KMS-11 (cell line): Measurements from ENCODE around the gene NKAIN2.

ENCODE experiments used
- H2AFZ ChIP-seq: fragments of 200-600 bp; sonication (generic); 2 replicates; pipeline ENCODE4 v1.6.1; 2016; ENCODE audit warnings: antibody characterized with exemption, mixed run types, low read depth
- H3K27ac ChIP-seq: fragments of 200-600 bp; sonication (generic); 2 replicates; pipeline ENCODE4 v1.6.1; 2016; ENCODE audit warnings: mild to moderate bottlenecking, mixed run types
- H3K27me3 ChIP-seq: fragments of 200-600 bp; sonication (generic); 2 replicates; pipeline ENCODE4 v1.6.1; 2017; ENCODE audit warnings: mild to moderate bottlenecking, low read depth, mixed run types, moderate library complexity; ENCODE audit not compliant: insufficient read depth
- H3K36me3 ChIP-seq: fragments of 200-600 bp; sonication (generic); 2 replicates; pipeline ENCODE4 v1.6.1; 2017; ENCODE audit warnings: mild to moderate bottlenecking, mixed run types; ENCODE audit not compliant: insufficient read depth
- H3K4me1 ChIP-seq: fragments of 200-600 bp; sonication (generic); 2 replicates; pipeline ENCODE4 v1.6.1; 2016; ENCODE audit warnings: mild to moderate bottlenecking, low read depth, mixed run types; ENCODE audit not compliant: poor library complexity, severe bottlenecking
- H3K4me2 ChIP-seq: fragments of 200-600 bp; sonication (generic); 2 replicates; pipeline ENCODE4 v1.7.0; 2016; ENCODE audit warnings: mild to moderate bottlenecking, mixed run types
- H3K4me3 ChIP-seq: fragments of 200-600 bp; sonication (generic); IDR thresholded peaks from 2 replicates; pipeline ENCODE4 v1.6.1; 2017; ENCODE audit warnings: low read depth, low read length, mixed read lengths; ENCODE audit not compliant: insufficient read depth
- H3K79me2 ChIP-seq: fragments of 200-600 bp; sonication (generic); 2 replicates; pipeline ENCODE4 v1.6.1; 2016; ENCODE audit warnings: low read depth, mixed run types; ENCODE audit not compliant: insufficient read depth
- H3K9ac ChIP-seq: fragments of 200-600 bp; sonication (generic); 2 replicates; pipeline ENCODE4 v1.6.1; 2016; ENCODE audit warnings: mild to moderate bottlenecking, mixed run types
- H4K20me1 ChIP-seq: fragments of 200-600 bp; sonication (generic); 2 replicates; pipeline ENCODE4 v1.6.1; 2016; ENCODE audit warnings: mild to moderate bottlenecking, mixed run types; ENCODE audit not compliant: insufficient read depth
- CTCF ChIP-seq: fragments of 200-600 bp; sonication (generic); conservative IDR thresholded peaks from 2 replicates; pipeline ENCODE4 v1.6.1; 2017; ENCODE audit warnings: low read depth, mild to moderate bottlenecking, antibody characterized with exemption, low read length, moderate library complexity, mixed read lengths

Gene NKAIN2

GRCh38 chr6:124798942-124799496 lies 995.4 kb downstream of the NKAIN2 start:
- Histone ChIP-seq H4K20me1 (no peaks in the 10 kb centered on the region), H3K4me3 (no peak overlapping the region), H3K79me2 (no peaks in the 10 kb centered on the region), H3K27ac (no peak overlapping the region), H3K9ac (no peak overlapping the region), H3K4me2 (no peak overlapping the region), H2AFZ (no peak overlapping the region), H3K27me3 (no peaks in the 10 kb centered on the region), H3K4me1 (no peaks in the 10 kb centered on the region), H3K36me3 (no peaks in the 10 kb centered on the region)
- 0 out of 2 replicates have a peak, but pooled peaks have one; percentile 13 for TF ChIP-seq CTCF

- Histone ChIP-seq H3K27me3 (no peaks in the 10 kb centered on the region), H3K27ac (no peak overlapping the region), H3K4me3 (no peak overlapping the region), H3K9ac (no peak overlapping the region), H3K36me3 (no peaks in the 10 kb centered on the region), H3K4me2 (no peak overlapping the region), H2AFZ (no peak overlapping the region), H4K20me1 (no peaks in the 10 kb centered on the region), H3K4me1 (no peaks in the 10 kb centered on the region), H3K79me2 (no peaks in the 10 kb centered on the region)
- TF ChIP-seq CTCF: no peak
Observed at GRCh38 chr6:124799638-124800037, 996.0 kb downstream of the NKAIN2 start.

- no peak overlapping the region for H3K27ac ChIP-seq
- no peak overlapping the region for H3K9ac ChIP-seq
- H3K79me2 ChIP-seq: no peaks in the 10 kb centered on the region
- H3K4me2 ChIP-seq: no peak overlapping the region
- TF ChIP-seq CTCF: no peak
- H4K20me1 ChIP-seq: no peaks in the 10 kb centered on the region
- no peak overlapping the region for H3K4me3 ChIP-seq
- H3K36me3 ChIP-seq: no peaks in the 10 kb centered on the region
- H3K4me1 ChIP-seq: no peaks in the 10 kb centered on the region
- no peak overlapping the region for H2AFZ ChIP-seq
- no peaks in the 10 kb centered on the region for H3K27me3 ChIP-seq
Observed at GRCh38 chr6:124800222-124800621, 996.6 kb downstream of the NKAIN2 start.

- Histone ChIP-seq H4K20me1 (no peaks in the 10 kb centered on the region), H3K79me2 (no peaks in the 10 kb centered on the region), H3K4me2 (no peak overlapping the region), H3K4me1 (no peaks in the 10 kb centered on the region), H3K4me3 (no peak overlapping the region), H2AFZ (no peak overlapping the region), H3K36me3 (no peaks in the 10 kb centered on the region), H3K9ac (no peak overlapping the region), H3K27ac (no peak overlapping the region), H3K27me3 (no peaks in the 10 kb centered on the region)
- TF ChIP-seq CTCF: no peak
Observed at GRCh38 chr6:124812067-124812466, 1008.4 kb downstream of the NKAIN2 start.
